Tibial artery (tissue), 4 donors: Measurements from ENCODE around the gene SLAMF9.

Experiments used
- DNase-seq, 2 donors: peaks; one replicate each; pipeline ENCODE4 v3.0.0-alpha.2; 2019
- H3K27ac ChIP-seq, 2 donors: fragments of 200-600 bp; sonication (generic) in 1 of 2; 1 replicate in 1 of 2; 2 replicates in 1 of 2; pipeline ENCODE4 v1.5.1; 2018 to 2019; ENCODE audit warnings: mild to moderate bottlenecking in 1 of 2
- H3K27me3 ChIP-seq, 2 donors: fragments of 200-600 bp; sonication (generic) in 1 of 2; one replicate each; pipeline versions ENCODE4 v1.5.1 to v1.6.0; 2016 to 2019
- H3K36me3 ChIP-seq, 3 donors: fragments of 200-600 bp; sonication (generic) in 2 of 3; one replicate each; pipeline ENCODE4 v1.5.1; 2016 to 2019; ENCODE audit warnings: mild to moderate bottlenecking in 2 of 3
- H3K4me1 ChIP-seq, 4 donors: fragments of 200-600 bp; sonication (generic) in 2 of 4; 1 replicate in 3 of 4; 2 replicates in 1 of 4; pipeline ENCODE4 v1.5.1; 2016 to 2019
- H3K4me3 ChIP-seq, 2 donors: fragments of 200-600 bp; sonication (generic) in 1 of 2; 1 replicate in 1 of 2; 2 replicates in 1 of 2; pipeline ENCODE4 v1.5.1; 2018 to 2019; ENCODE audit warnings: mild to moderate bottlenecking in 2 of 2
- H3K9me3 ChIP-seq, 3 donors: fragments of 200-600 bp; sonication (generic) in 1 of 3; one replicate each; pipeline ENCODE4 v1.5.1; 2016 to 2019
- CTCF ChIP-seq, 2 experiments: fragments of 200-600 bp in 1 of 2; fragments of 450-650 bp in 1 of 2; IDR thresholded peaks; one replicate each; pipeline ENCODE4 v1.5.1; 2017 to 2019; ENCODE audit warnings: antibody characterized with exemption in 2 of 2, mild to moderate bottlenecking in 1 of 2, moderate library complexity in 1 of 2
- intact Hi-C: fragments of 100-400 bp; cut with DNase I; formaldehyde crosslinking; loops from one replicate; pipeline ENCODE4 v1.15.0; 2023; ENCODE audit warnings: low total_unique reads

SLAMF9 gene

DNA sequence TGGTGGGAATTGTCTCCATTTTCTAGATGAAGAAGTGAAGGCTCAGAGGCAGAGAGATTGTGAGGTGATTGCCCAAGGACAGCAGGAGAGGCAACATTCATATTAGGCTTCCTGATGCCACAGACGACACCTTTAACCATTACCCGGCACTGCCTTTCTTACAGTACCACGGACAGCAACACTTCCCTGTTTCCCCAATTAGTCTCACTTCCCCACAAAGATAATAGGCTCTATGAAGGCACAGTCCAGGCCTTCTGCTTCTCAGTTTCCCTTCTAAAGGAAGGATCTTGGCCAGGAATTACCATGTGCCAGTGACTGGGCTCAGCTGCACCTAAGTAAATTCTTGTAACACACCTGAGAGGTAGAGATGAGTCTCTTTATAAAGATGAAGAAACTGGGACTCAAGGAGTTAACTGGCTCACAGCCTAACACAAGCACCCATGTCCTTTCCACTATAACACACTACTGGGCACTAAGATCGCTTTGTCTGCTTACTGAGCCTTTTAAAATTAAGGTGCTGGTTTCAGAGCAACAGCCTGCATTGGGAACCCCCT lies 18.2 kb downstream of the SLAMF9 start:
- H3K27ac ChIP-seq, result no peak overlapping the region
- no peaks in the 10 kb centered on the region for H3K36me3 ChIP-seq
- H3K27me3 ChIP-seq, result peaks cover 0 to 32% of the 10 kb centered on the region in 2 donors
- DNase-seq, result no peak
- no peaks in the 10 kb centered on the region for H3K9me3 ChIP-seq
- H3K4me3 ChIP-seq, result no peak overlapping the region
- intact Hi-C loops, result loop anchor here (5.0 kb wide), 1 partner anchor 72 kb away; no protein-coding TSS in a partner anchor
- peaks cover 0 to 15% (median 4%) of the 10 kb centered on the region in 4 donors for H3K4me1 ChIP-seq
- no peak for TF ChIP-seq CTCF (IDR thresholded peaks at IDR 0.05)

- DNase-seq, result no peak
- peaks cover 0 to 27% of the 10 kb centered on the region in 2 donors for H3K27me3 ChIP-seq
- no peak overlapping the region for H3K4me3 ChIP-seq
- no peaks in the 10 kb centered on the region for H3K9me3 ChIP-seq
- TF ChIP-seq CTCF (IDR thresholded peaks at IDR 0.05), result no peak
- H3K36me3 ChIP-seq, result no peaks in the 10 kb centered on the region
- no peak overlapping the region for H3K27ac ChIP-seq
- intact Hi-C loops, result loop anchor here (5.0 kb wide), 1 partner anchor 72 kb away; no protein-coding TSS in a partner anchor
- H3K4me1 ChIP-seq, result peaks cover 0 to 15% (median 4%) of the 10 kb centered on the region in 4 donors
These were observed 18.7 kb downstream of the SLAMF9 start for GRCh38 chr1:159935305-159935704.

DNA sequence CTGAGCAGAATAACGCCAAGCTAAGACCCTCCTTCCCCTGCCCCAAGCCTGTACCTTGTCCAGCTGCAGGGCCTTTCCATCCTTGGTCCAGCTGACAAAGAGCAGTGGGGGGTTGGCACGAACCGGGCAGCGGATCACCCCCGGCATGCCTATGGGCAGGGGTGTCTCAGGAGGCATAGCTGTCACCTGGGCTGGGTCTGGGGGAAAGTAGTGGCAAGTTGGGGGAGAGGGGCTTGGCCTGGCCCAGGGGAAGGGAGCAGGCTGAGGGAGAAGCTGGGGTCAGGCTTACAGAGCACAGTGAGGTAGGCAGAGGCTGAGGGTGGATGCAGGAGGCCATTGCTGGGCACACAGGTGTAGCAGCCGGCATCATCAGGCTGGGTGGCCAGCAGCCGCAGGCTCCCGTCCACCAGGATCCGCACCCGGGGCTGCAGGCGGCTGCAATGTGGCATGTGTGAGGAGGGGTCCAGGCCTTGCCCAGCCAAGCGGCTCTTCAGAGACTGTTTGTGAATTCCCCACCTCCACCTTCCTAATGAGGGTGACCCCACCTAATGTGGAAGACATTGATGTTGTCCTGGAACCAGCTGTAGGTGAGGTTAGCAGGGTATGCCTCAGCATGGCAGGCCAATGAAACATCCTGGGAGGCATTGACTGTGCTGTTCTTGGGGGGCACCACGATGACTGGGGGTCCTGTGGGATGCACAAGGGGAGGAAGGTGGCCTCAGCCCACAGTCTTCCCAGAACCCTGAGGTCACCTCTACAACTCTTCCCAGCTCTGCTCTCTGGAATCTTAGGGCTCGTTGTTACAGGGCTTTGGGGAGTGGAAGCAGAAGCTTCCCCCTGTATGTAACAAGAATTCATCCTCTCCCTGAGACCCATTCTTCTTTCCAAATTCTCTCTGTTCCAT lies 19.6 kb downstream of the SLAMF9 start:
- peaks cover 0 to 23% of the 10 kb centered on the region in 2 donors for H3K27me3 ChIP-seq
- intact Hi-C loops, result loop anchor here (5.0 kb wide), 1 partner anchor 73 kb away; no protein-coding TSS in a partner anchor
- TF ChIP-seq CTCF (IDR thresholded peaks at IDR 0.05), result no peak
- no peak overlapping the region for H3K27ac ChIP-seq
- no peaks in the 10 kb centered on the region for H3K36me3 ChIP-seq
- DNase-seq, result no peak
- H3K4me1 ChIP-seq, result peaks cover 0 to 15% (median 4%) of the 10 kb centered on the region in 4 donors
- H3K9me3 ChIP-seq, result no peaks in the 10 kb centered on the region
- no peak overlapping the region for H3K4me3 ChIP-seq

DNA sequence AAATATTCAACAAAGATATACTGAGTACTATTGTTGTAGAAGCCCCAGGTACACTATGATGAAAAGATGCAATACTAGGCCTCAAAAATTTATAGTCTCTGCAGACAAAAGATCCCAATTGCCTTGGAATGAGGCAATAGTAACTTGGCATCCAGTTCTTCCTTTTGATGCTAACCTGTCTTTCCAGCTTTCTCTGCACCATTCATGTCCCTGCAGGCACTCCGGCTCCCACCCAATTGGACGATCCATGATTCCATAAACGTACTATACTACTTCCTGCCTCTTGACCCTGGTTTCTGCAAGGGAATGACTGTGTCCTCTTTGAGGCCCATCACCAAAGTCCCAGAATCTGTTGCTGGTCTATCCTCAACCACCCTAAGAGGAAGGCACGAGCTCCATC lies 20.7 kb downstream of the SLAMF9 start:
- Histone ChIP-seq H3K27me3 (peaks cover 0 to 21% of the 10 kb centered on the region in 2 donors), H3K9me3 (no peaks in the 10 kb centered on the region), H3K4me1 (peaks cover 0 to 15% (median 4%) of the 10 kb centered on the region in 4 donors), H3K36me3 (no peaks in the 10 kb centered on the region), H3K27ac (no peak overlapping the region), H3K4me3 (no peak overlapping the region)
- no peak for DNase-seq
- TF ChIP-seq CTCF (IDR thresholded peaks at IDR 0.05), result no peak
- intact Hi-C loops, result no loop called here

GRCh38 chr1:159932296-159933285 lies 21.4 kb downstream of the SLAMF9 start:
- intact Hi-C loops, result no loop called here
- H3K36me3 ChIP-seq, result no peaks in the 10 kb centered on the region
- H3K9me3 ChIP-seq, result no peaks in the 10 kb centered on the region
- H3K4me1 ChIP-seq, result peaks cover 0 to 15% (median 4%) of the 10 kb centered on the region in 4 donors
- no peak overlapping the region for H3K4me3 ChIP-seq
- H3K27me3 ChIP-seq, result peaks cover 0 to 14% of the 10 kb centered on the region in 2 donors
- TF ChIP-seq CTCF (IDR thresholded peaks at IDR 0.05), result no peak
- no peak overlapping the region for H3K27ac ChIP-seq
- no peak for DNase-seq
